HG03175 (cell line): ENCODE data around the gene TRAPPC4.

ENCODE experiments used
- ATAC-seq: cut with Tn5 transposase; IDR thresholded peaks from one replicate; pipeline ENCODE4 v1.9.1; 2021; ENCODE audit warnings: mild to moderate bottlenecking, moderate library complexity; ENCODE audit not compliant: unreplicated experiment

TRAPPC4 gene

DNA sequence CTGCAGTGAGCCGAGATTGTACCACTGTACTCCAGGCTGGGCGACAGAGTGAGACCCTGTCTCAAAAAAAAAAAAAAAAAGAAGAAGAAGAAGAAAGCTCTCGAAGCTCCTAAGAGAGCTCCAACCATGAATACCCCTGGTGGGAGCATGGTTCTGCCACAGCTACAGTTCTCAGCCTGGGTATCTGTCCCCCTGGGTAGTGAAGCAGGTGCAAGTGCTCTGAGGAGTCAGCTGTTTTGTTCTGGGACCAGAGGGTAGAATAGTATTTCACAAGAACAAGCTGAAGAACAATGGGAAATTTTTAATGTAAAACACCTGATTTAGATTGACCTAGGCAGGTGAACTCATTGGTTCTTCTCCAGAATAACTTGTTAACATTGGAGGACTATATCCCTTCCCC, 42.7 kb downstream of the TRAPPC4 start:
- no peak for ATAC-seq

DNA sequence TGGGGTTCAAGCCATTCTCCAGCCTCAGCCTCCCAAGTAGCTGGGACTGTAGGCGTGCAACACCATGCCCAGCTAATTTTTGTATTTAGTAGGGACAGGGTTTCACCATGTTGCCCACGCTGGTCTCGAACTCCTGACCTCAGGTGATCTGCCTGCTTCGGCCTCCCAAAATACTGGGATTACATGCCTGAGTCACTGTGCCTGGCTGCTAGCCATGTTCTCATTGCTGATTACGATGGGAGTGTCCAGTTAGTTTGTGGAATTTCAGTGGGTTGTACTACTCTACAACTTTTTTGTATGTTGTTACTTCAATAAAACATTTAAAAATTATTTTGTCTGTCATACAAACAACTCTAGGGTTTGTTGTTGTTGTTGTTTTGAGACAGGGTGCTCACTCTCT, 44.2 kb downstream of the TRAPPC4 start:
- no peak for ATAC-seq

DNA sequence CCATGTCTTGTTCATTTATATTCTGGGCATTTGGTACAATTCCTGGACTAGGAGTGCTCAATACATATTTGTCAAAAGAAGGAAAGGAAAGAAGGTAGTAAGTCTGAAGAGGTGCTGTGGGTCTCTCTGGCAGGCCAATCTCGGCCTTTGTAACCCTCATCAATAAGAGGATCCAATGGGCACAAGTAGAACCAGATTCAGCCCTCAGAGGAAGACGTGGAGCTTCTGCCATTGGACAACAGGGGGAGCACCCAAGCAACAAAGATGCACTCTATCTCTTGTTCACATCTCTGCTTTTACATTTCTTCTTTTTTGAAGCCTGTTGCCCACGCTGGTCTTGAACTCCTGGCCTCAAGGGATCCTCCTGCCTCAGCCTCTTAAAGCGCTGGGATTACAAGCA, 46.8 kb downstream of the TRAPPC4 start:
- ATAC-seq = no peak

DNA sequence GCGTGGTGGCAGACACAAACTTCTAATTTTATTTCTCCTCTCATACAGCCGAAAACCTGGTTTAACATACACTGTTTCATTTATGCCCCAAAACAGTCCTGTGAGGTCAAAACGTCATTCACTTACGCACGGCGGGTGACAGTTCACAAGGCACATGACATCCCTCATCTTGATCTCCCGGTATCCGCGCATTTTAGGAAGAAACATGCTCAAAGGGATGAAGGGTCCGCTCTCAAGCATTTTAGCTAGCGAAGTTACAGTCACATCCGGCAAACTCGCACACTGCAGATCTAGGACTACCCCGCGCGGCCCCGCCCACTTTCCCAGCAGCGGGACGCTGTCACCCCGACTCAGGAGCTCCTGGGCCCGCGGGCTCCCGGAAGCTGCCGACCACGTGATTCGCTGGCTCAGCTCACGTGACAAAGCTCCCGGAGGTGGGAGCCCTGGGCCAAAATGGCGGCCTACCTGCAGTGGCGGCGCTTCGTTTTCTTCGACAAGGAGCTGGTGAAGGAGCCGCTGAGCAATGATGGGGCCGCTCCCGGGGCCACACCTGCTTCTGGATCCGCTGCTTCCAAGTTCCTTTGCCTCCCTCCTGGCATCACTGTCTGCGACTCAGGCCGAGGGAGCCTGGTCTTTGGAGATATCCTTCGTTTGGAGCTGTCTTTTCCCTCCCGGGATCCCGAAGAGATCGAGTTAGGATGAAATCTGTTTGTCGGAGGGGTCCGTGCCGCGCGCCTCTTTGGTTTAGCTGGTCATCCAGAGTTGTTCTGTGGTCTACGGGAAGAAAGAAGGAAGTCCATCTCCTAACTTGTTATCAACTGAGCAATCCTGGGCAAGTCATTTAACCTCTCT, 49.0 kb downstream of the TRAPPC4 start, which contains the start of gene VPS11:
TSS of gene VPS11 (plus strand) at position 448 of the 852 bp plus-strand sequence. CDS start at position 454, 6 bp downstream.
- peak; percentile 95 for ATAC-seq
